HG03066 (cell line): ENCODE results near the gene PTGS2.
"Not testable (repeated sequence)": the region's sequence is repeated elsewhere in the genome, so short reads cannot be mapped to it uniquely, and the experiment has no call there.

Source experiments
- ATAC-seq: cut with Tn5 transposase; IDR thresholded peaks from one replicate; pipeline ENCODE4 v1.9.1; 2021; ENCODE audit warnings: low read depth; ENCODE audit not compliant: unreplicated experiment

The PTGS2 gene

GRCh38 chr1:186670297-186671135 lies 9.7 kb downstream of the PTGS2 start:
- ATAC-seq, result no peak

- not testable (repeated sequence) for ATAC-seq
These were observed 10.4 kb downstream of the PTGS2 start for GRCh38 chr1:186669784-186670183.

GRCh38 chr1:186664217-186664616 lies 16.0 kb downstream of the PTGS2 start:
- not testable (repeated sequence) for ATAC-seq

DNA sequence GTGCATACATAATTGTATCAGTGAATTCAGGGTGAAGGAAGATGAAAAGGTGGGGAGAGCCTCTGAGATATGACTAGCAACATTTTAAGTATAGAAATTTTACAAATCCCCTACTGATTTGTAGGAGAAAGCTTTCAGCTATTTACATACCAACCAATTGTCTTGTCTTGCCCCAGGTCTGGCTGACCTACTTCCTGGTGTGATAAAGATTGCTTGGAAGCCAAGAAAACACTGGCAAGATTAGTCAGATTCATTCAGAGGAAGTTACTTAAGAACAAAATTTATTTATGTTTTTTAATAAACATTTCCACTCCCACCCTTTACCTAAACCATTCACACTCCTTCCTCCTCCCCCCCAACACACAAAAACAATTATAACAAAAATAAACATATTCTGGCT lies 17.5 kb downstream of the PTGS2 start:
- ATAC-seq, result no peak

GRCh38 chr1:186659890-186660341 lies 20.3 kb downstream of the PTGS2 start:
- no peak for ATAC-seq

- ATAC-seq, result no peak
These were observed 21.2 kb downstream of the PTGS2 start for GRCh38 chr1:186658999-186659398.

GRCh38 chr1:186657481-186657880 lies 22.7 kb downstream of the PTGS2 start:
- ATAC-seq, result no peak

DNA sequence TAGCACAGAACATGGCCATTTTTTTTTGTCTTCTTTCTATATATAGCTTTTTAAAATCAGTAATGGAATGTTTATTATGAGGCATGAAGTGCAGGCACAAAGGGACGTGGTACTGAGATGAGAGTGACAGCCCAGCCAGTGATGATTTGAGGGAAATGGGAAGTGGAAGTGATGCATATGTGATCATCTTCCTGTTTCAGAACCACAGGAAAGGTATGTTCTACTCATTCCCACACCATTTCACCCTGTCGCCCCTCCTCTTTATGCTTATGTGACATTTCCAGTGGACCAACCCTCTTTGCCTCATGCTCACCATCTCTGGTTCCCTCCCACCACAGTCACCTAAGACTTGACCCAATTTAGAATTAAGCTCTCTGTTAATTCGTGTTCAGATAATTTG lies 24.3 kb downstream of the PTGS2 start:
- no peak for ATAC-seq

DNA sequence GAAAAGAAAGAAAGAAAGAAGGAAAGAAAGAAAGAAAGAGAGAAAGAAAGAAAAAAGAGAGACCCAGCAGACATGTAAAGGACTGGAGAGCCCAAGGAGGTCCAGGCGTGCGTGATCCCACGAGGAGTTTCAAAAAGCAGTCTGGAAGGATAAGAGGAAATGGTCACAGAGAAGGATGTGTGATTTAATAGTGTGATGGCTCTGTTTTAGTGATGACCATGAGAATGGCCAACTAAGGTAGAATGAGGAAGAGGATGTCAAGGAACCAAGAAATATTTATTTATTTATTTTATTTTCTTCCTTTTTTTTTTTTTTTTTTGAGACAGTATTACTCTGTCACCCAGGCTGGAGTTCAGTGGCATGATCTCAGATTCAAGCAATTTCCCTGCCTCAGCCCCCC lies 25.5 kb downstream of the PTGS2 start:
- ATAC-seq, result no peak

DNA sequence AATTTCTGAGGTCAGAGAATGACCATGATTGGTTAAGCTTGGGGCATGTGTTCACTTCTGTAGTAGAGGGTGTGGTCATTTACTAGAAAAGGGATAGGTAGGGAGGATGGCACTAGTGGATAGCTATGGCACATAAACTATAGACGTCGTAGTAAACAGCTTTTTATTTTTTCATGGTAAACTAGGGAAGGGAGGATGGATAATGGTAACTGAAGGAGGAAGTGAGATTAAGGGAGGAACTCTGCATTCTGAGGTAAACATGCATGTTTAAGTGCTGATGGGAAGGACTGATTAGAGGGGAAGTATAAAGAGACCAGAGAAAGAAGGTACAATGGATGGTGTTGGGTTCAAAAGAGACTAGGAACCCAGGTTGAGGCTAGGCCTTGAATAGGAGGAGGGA lies 26.9 kb downstream of the PTGS2 start:
- no peak for ATAC-seq

- ATAC-seq, result no peak
These were observed 31.6 kb downstream of the PTGS2 start for GRCh38 chr1:186648613-186649012.

DNA sequence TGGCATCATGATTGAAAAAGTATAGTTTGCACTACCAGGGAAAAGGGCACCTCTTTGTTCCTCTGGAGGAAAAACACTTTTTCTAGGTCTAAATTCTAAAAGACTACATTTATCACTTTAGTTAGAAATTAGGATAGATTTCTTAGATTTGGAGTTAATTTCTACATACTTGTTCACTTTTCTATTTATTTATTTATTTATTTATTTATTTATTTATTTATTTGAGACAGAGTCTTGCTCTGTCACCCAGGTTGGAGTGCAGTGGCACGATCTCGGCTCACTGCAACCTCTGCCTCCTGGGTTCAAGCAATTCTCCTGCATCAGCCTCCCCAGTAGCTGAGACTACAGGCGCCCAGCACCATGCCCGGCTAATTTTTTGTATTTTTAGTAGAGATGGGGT lies 32.2 kb downstream of the PTGS2 start:
- ATAC-seq, result not testable (repeated sequence)

- ATAC-seq, result no peak
These were observed 36.6 kb downstream of the PTGS2 start for GRCh38 chr1:186643614-186644013.

DNA sequence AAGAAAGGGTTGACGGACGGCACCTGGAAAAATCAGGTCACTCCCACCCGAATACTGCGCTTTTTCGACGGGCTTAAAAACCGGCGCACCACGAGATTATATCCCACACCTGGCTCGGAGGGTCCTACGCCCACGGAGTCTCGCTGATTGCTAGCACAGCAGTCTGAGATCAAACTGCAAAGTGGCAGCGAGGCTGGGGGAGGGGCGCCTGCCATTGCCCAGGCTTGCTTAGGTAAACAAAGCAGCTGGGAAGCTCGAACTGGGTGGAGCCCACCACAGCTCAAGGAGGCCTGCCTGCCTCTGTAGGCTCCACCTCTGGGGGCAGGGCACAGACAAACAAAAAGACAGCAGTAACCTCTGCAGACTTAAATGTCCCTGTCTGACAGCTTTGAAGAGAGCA lies 42.7 kb downstream of the PTGS2 start:
- not testable (repeated sequence) for ATAC-seq

- no peak for ATAC-seq
These were observed 43.4 kb downstream of the PTGS2 start for GRCh38 chr1:186636786-186637185.

DNA sequence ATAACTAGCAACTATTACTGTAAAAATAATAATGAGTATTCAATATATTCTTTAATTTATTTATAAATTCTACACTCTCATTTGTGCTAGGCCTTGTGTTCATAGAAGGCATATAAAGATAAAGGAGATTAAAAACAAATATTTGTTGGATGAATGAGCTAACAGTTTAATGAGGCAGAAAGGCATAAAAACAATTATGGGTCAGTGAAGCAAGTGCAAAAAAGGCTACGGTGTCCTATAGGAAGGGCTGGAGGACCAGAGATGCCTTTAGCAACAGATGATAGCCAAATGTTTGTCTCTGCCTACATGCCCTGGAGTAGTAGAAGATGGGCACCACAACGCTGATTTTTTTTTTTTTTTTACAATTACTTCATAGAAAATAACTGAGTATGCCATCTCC lies 45.7 kb downstream of the PTGS2 start:
- ATAC-seq, result no peak

GRCh38 chr1:186633116-186633515 lies 47.1 kb downstream of the PTGS2 start:
- ATAC-seq, result no peak

DNA sequence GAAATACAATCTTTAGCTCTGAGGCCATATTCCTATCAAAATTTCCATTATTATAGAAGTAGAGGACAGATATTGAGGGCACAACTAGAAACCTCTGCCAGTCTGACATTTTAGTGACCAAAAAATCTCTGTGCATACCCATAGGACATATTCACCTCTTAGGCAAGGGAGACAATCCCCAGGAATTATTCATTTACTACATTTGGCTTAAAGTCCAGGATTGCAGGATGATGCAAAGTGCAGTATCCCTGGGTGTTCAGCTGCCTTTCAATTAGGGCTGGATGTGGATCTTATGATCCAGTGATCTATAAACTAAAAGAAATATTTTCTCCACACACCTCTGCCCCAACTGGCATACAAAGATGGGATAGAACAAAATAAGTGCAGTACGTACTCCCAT lies 50.9 kb downstream of the PTGS2 start:
- no peak for ATAC-seq

DNA sequence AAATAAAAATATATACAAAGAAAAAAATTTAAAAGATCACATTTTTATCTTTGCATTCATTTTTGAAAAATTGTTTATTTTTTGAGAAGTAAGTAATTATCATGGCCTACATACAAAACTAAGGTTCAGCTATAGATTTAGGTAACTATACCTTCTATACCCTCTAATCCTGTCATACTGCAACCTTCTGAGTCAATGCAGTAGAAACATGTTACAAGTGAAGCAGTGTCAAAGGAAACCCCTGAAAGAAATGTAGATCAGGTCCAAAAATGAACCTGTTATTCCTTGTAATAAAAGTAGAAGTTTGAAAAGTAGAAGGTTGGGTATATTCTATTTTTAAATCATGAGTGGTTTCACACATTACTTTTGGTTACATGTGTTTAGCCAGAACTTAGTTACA lies 51.3 kb downstream of the PTGS2 start:
- ATAC-seq, result no peak

GRCh38 chr1:186627019-186627418 lies 53.2 kb downstream of the PTGS2 start:
- no peak for ATAC-seq

GRCh38 chr1:186626356-186626932 lies 53.8 kb downstream of the PTGS2 start:
- ATAC-seq, result no peak

- ATAC-seq, result no peak
These were observed 56.7 kb downstream of the PTGS2 start for GRCh38 chr1:186623551-186623950.
